Mesodermal cell (in vitro differentiated cells): Measurements from ENCODE around the gene LPXN.

Experiments used
- H3K27ac ChIP-seq: 2 replicates; pipeline ENCODE4 v1.7.0; 2013; ENCODE audit warnings: mild to moderate bottlenecking, low read depth, low read length, moderate library complexity; ENCODE audit not compliant: severe bottlenecking
- H3K36me3 ChIP-seq: 2 replicates; pipeline ENCODE4 v1.7.1; 2013; ENCODE audit warnings: mild to moderate bottlenecking, low read length, moderate library complexity; ENCODE audit not compliant: control insufficient read depth, insufficient read depth
- H3K4me1 ChIP-seq: one replicate; pipeline ENCODE4 v1.7.1; 2013; ENCODE audit warnings: mild to moderate bottlenecking, low read length; ENCODE audit not compliant: insufficient read depth, control insufficient read depth, poor library complexity, severe bottlenecking
- H3K4me3 ChIP-seq: 2 replicates; pipeline ENCODE4 v1.7.0; 2013; ENCODE audit warnings: low read length, control low read depth, mild to moderate bottlenecking; ENCODE audit not compliant: insufficient read depth, poor library complexity, severe bottlenecking; ENCODE audit errors: extremely low read depth
- H3K9me3 ChIP-seq: 2 replicates; pipeline ENCODE4 v1.7.1; 2013; ENCODE audit warnings: mild to moderate bottlenecking, low read length, moderate library complexity; ENCODE audit not compliant: control insufficient read depth
- WGBS, 2 experiments: methylation state at CpG; one replicate each; pipeline ENCODE4 v1.1.5; 2013; ENCODE audit warnings: missing lambda C conversion rate in 2 of 2; ENCODE audit not compliant: insufficient coverage in 2 of 2; 5-methylcytosine and 5-hydroxymethylcytosine counted together

Gene LPXN

DNA sequence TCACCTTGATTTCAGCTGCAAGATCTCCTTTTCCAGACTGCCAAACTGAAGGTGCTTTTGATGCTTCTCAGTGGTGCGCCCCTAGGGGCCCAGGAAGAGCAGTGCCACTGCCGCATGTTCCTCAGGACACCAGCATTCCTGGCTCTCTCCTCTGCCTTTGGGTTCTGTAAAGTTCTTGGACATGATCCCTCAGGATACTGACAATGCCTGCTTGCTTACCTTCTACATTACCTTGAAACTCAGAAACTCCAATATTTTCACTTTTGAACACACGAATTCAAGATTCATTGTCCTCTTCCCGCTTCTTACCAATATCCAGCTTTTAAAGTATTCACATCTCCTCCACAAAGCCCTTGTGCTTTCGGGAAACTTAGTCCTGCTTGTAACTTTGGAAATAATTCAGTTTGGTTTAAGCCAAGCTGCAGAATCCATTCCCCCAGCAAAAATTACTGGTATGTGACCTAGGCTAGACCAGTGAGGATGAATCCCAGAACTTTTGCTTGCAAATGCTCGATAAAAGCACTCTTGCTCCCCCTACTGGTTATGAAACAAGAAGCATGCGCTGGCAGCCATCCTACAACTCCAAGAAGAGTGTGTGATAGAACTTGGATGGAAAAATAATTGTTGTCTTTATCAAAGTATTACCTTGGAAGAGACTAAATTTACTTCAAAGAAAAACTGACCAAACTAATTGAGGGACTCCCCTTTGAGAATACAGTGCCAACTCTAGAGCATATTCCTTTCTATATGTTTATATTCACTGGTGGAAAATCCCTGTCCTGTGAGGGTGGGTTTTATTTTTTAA lies 51.2 kb downstream of the LPXN start:
- Histone ChIP-seq H3K4me1 (no peaks in the 10 kb centered on the region), H3K4me3 (no peak overlapping the region), H3K27ac (no peak overlapping the region), H3K36me3 (no peaks in the 10 kb centered on the region), H3K9me3 (no peaks in the 10 kb centered on the region)
- WGBS, 2 experiments, result 12 to 35% methylated on average over 4 to 5 of the region's 7 CpGs

GRCh38 chr11:58513747-58514367 lies 61.8 kb downstream of the LPXN start:
- Histone ChIP-seq H3K9me3 (no peaks in the 10 kb centered on the region), H3K4me3 (no peak overlapping the region)
- 40 to 66% methylated on average over 2 to 5 of the region's 5 CpGs for WGBS, 2 experiments

GRCh38 chr11:58511636-58512035 lies 64.0 kb downstream of the LPXN start:
- Histone ChIP-seq H3K36me3 (no peaks in the 10 kb centered on the region), H3K4me3 (no peak overlapping the region), H3K27ac (no peak overlapping the region), H3K4me1 (no peaks in the 10 kb centered on the region), H3K9me3 (no peaks in the 10 kb centered on the region)
- WGBS, 2 experiments, result 71 to 88% methylated on average over 1 of the region's 3 CpGs

More at GRCh38 chr11:58513747-58514367, 61.8 kb downstream of the LPXN start:
- Histone ChIP-seq H3K27ac (no peak overlapping the region), H3K36me3 (no peaks in the 10 kb centered on the region), H3K4me1 (no peaks in the 10 kb centered on the region)

GRCh38 chr11:58509748-58510147 lies 65.9 kb downstream of the LPXN start:
- no CpG with 5 or more reads among the region's 1 CpG for WGBS, 2 experiments
- Histone ChIP-seq H3K27ac (no peak overlapping the region), H3K36me3 (no peaks in the 10 kb centered on the region), H3K4me3 (no peak overlapping the region), H3K4me1 (no peaks in the 10 kb centered on the region), H3K9me3 (no peaks in the 10 kb centered on the region)

DNA sequence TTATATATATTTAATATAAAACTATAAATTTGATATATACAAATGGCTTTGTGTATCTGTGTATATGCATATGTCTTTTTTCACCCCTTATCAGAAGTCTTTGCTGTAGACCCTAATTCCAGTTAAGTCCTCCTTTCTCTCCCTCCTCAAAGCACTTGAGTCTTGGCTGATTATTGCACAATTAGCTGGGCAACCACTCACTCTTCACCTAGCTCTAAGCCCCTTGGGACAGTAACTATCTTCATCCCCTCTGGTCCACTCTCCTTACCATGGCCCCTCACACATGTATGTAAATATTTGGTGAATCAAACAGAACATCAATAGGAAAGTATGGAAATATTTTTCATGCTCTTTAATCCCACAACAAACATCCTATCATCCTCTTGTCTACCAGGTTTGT lies 66.8 kb downstream of the LPXN start:
- H3K27ac ChIP-seq, result no peak overlapping the region
- no peaks in the 10 kb centered on the region for H3K4me1 ChIP-seq
- H3K4me3 ChIP-seq, result no peak overlapping the region
- no peaks in the 10 kb centered on the region for H3K9me3 ChIP-seq
- no peaks in the 10 kb centered on the region for H3K36me3 ChIP-seq

DNA sequence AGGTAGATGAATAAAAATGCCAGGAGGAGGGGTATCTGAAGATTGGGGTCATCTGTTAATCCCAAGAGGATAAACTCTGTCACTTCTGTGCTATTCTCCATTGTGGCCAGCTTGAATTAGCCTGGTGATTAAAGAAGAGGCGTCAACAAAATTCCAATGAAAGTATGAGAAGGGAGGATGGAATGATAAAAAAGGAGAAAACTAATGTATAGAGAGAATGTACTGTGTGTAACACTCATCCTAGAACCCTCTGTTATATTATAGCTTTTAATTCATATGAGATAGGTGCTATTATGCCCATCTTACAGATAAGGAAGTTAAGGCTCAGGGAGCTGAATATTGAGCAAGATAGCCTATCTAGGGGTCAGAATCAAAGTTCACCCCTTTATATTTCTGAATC lies 67.7 kb downstream of the LPXN start, which contains the start of gene OR5B21:
OR5B21 (minus strand) TSS at position 101 of the 400 bp plus-strand sequence; CDS start at position 101, 0 bp downstream.
- no CpG with 5 or more reads among the region's 1 CpG for WGBS, 2 experiments

GRCh38 chr11:58507355-58507754 lies 68.3 kb downstream of the LPXN start:
- 79 to 85% methylated on average over 4 of the region's 4 CpGs for WGBS, 2 experiments
- H3K9me3 ChIP-seq, result no peaks in the 10 kb centered on the region
- no peaks in the 10 kb centered on the region for H3K4me1 ChIP-seq
- H3K36me3 ChIP-seq, result no peaks in the 10 kb centered on the region
- no peak overlapping the region for H3K4me3 ChIP-seq
- H3K27ac ChIP-seq, result no peak overlapping the region

More for the DNA sequence above, 67.7 kb downstream of the LPXN start, which contains the start of gene OR5B21:
- no peaks in the 10 kb centered on the region for H3K4me1 ChIP-seq
- H3K36me3 ChIP-seq, result no peaks in the 10 kb centered on the region
- no peaks in the 10 kb centered on the region for H3K9me3 ChIP-seq
- H3K4me3 ChIP-seq, result no peak within 1 kb of the TSS
- H3K27ac ChIP-seq, result no peak within 1 kb of the TSS

DNA sequence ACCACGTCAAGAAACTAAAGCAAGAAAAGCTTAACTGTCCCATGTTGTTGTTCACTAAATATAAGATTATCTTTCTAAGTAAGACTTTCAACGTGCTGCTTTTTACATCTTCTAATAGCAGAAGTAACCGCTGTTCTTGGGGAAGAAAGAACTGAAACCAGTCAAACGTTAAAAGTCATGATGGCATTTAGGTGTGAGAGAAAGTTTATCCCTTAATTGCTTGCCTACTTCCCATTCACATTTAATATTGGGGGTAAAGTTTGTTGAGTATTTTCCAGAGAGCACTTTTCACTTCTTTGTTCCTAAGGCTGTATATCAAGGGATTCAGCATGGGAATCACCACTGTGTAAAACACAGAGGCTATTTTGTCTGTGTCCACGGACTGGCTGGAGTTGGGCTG lies 68.7 kb downstream of the LPXN start:
- Histone ChIP-seq H3K4me1 (no peaks in the 10 kb centered on the region), H3K36me3 (no peaks in the 10 kb centered on the region), H3K4me3 (no peak overlapping the region), H3K9me3 (no peaks in the 10 kb centered on the region), H3K27ac (no peak overlapping the region)
- WGBS, 2 experiments, result 100% methylated on average over 1 of the region's 5 CpGs

- H3K36me3 ChIP-seq, result no peaks in the 10 kb centered on the region
- H3K27ac ChIP-seq, result no peak overlapping the region
- H3K9me3 ChIP-seq, result no peaks in the 10 kb centered on the region
- H3K4me1 ChIP-seq, result no peaks in the 10 kb centered on the region
- no peak overlapping the region for H3K4me3 ChIP-seq
- 100% methylated on average over 1 of the region's 4 CpGs for WGBS, 2 experiments
Measured at GRCh38 chr11:58505849-58506248, 69.8 kb downstream of the LPXN start.

- WGBS, 2 experiments, result 98 to 100% methylated on average over 3 to 5 of the region's 6 CpGs
- no peaks in the 10 kb centered on the region for H3K4me1 ChIP-seq
- no peak overlapping the region for H3K27ac ChIP-seq
- H3K4me3 ChIP-seq, result no peak overlapping the region
- no peaks in the 10 kb centered on the region for H3K36me3 ChIP-seq
- H3K9me3 ChIP-seq, result no peaks in the 10 kb centered on the region
Measured at GRCh38 chr11:58504232-58504631, 71.4 kb downstream of the LPXN start.

DNA sequence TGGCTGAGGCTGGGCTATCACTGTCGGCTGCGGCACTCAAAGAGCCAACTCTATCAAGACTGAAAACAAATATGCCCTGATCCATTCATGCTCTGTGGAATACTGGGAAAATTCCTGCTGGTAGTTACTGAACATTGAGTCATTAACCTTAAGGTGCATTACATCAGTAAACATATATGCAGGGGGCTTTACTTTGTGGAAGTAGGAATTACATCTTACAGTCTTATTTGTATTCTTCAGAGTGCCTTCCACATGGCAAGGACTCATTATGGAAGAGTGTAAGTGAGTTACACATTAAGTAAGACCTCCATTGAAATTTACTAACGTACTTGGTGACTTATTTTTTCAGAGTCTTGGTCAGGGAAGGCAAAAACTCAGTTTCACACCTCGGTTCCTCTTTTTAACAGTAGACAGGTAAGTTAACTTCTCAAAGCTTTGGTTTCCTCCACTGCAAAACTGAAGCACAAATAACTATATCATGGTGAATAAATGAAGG lies 72.2 kb downstream of the LPXN start:
- no peaks in the 10 kb centered on the region for H3K4me1 ChIP-seq
- WGBS, 2 experiments, result 100% methylated on average over 1 of the region's 4 CpGs

More for the DNA sequence above, 72.2 kb downstream of the LPXN start:
- Histone ChIP-seq H3K36me3 (no peaks in the 10 kb centered on the region), H3K9me3 (no peaks in the 10 kb centered on the region), H3K4me3 (no peak overlapping the region), H3K27ac (no peak overlapping the region)
